ENCODE results near the gene AQP2.
A peak's percentile ranks its signal among the peaks of the same experiment; 100 is the strongest.

Gene AQP2, protein sequence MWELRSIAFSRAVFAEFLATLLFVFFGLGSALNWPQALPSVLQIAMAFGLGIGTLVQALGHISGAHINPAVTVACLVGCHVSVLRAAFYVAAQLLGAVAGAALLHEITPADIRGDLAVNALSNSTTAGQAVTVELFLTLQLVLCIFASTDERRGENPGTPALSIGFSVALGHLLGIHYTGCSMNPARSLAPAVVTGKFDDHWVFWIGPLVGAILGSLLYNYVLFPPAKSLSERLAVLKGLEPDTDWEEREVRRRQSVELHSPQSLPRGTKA

DNA sequence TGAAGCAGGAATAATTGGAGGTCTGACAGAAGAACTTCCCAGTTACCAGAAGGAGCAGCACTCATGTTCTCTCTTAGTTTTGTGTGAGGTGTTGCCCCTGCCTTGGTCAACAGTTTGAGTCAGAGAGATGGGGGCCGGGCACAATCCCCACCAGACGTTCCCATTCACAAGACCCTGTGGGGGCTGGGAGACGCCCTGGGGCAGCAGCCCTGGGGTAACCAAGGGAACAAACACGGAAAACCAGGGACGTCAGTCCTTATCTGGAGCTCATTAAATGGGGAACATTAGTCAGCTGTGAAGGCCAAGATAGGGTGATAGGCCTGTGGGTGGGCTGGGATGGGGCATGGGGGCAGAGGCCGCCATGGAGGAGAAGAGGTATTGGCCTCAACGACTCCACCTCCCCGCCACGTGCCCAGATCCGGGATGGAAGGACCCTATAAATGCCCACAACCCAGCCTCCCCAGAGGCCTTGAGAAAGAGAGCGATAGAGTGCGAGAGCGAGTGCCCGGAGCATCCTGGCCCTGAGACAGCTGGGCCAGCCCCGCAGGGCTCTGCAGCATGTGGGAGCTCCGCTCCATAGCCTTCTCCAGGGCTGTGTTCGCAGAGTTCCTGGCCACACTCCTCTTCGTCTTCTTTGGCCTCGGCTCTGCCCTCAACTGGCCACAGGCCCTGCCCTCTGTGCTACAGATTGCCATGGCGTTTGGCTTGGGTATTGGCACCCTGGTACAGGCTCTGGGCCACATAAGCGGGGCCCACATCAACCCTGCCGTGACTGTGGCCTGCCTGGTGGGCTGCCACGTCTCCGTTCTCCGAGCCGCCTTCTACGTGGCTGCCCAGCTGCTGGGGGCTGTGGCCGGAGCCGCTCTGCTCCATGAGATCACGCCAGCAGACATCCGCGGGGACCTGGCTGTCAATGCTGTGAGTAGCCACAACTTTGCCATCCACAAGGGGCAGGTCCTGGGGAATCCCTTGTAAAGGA lies at the start of gene AQP2:
Gene AQP2 (plus strand): TSS at position 465 of the 979 bp plus-strand sequence. CDS start 94 bp downstream, at position 559.
- no peak for DNase-seq (ENCODE audit: low spot score)

DNA sequence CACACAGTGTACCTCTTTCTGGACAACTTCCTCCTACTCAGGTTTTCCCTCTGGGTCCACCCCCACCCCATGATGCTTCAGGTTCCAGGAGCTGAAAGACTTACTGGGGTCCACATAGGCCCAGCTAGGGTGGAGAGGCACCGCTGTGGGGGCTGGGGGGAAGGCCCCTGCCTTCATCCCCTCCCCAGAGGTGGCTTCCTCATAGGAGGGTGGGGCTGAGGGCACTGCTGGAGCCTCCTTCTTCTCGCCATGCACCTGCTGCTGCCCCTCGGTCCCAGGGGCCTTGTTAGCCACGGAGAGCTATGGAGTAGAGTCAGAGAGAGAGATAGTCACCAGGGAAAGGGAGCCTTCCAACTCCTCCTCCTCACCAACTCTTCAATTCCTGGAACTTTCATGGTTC lies 49.5 kb upstream of the AQP2 start:
- no peak for DNase-seq (ENCODE audit: low spot score)

DNA sequence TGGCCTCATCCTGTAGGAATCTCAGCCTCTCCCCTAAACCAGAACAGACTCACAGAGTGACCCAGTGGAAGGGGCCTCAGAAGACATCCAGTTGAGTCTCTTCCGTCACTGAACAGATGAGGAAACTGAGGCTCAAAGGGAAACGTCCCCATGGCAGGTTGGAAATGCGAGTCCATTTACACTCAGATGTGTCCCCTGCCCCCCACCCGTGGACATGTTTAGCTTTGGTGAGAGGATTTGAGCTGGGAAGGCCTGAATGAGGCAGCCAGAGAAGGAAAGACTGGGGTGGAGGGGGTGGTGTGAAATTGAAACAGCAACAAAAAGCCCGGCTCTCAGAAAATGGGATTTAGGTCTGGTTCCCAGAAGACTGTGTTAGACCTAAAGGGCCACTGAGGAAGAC lies 48.6 kb upstream of the AQP2 start:
- no peak for DNase-seq (ENCODE audit: low spot score)

DNA sequence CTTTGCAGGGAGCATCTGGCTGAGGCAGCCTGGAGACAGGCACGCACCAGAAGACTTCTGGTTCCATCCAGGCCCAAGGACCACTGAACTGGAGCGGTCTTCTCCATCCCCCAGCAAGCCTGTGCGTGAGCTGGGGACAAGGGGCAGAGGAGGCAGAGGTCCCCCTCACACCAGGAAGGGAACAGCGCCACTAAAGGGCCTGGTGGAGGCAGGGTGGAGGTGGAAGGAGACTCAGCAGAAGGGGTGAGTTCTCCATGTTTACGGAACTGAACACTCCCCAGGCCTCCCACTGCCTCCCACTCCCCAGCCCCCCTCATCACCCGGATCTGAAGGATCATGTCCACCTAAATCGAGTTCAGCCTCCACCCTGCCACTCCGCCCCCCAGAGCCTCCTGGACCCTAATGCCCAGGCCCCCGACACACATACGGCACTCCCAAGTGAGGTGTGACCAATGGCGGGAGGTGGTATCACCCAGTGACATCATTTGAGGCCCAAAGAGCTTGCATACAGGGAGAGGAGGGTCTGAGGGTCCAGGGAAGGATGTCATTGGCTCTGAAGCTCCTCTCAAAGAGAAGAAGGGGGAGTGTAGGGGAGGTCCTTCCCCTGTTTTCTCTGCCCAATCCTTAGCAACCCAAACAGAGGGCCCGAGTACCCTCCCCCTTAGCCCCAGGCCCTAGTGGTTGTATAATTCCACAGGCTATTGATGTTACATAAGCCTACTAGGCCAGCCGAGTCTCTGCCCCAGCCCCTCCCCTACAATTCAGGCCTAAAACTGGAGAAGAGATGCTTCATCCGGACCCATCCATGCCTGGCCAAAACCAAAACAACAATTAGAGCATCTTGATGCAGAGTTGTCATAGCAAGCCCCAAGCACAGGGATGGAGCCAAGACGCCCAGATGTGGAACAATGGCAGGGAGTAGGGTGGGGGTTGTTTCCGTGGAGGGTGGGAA lies 47.9 kb upstream of the AQP2 start:
- no peak for DNase-seq (ENCODE audit: low spot score)

DNA sequence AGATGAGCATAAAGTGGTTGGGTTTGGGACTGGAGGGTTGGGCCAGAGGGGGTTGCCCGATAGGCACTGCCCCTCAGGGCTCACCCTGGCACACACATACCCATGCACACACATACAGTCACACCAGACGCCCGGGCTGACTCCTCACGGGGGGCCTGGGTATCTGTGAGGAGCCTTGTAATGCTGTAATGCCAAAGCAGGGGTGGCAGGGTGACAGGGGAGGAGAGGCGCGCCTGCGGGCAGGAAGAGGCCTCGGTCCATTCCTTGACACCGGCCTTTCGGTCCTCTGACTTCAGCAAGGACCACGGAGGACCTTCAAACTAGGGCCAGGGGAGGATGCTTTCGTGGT lies 47.2 kb upstream of the AQP2 start:
- no peak for DNase-seq (ENCODE audit: low spot score)

DNA sequence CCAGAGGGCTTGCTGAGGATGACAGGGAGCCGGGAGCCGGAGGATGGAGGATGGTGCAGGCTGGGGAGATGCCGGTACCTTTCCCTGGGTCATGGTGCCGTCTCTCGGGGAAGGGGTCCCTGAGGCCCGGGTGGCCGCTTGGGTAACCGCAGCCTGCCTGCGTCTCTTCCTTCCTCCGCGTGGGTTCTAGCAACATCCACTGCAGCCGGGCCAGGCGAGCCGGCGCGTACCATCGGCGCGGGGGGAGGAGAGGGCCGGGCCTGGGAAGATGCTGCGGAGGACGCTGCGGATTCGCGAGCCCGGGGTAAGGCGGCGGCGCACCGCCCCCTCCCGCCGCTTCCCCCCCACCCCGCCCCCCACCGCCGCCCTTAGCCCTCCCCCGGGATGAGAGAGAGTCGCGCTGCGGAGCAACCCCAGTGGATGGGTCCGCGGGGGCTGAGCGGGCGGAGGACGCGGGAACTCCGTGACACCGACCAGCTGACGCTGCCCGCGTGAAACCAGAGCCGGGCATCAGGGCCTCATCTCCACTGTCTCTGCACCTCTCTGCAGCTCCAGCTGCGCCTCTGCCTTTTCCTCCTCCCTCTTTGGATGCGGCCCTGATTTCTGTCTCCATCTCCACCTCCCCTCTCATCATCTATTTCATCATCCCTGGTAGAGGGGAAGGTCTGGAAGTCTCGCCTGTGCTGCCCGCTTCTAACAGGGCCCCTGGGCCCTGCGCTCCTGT lies 46.7 kb upstream of the AQP2 start, which contains the start of gene FAIM2:
Gene FAIM2 (minus strand): TSS at position 201 of the 724 bp plus-strand sequence. CDS start 108 bp downstream, at position 93.
- peak; percentile 30 for DNase-seq (ENCODE audit: low spot score)

DNA sequence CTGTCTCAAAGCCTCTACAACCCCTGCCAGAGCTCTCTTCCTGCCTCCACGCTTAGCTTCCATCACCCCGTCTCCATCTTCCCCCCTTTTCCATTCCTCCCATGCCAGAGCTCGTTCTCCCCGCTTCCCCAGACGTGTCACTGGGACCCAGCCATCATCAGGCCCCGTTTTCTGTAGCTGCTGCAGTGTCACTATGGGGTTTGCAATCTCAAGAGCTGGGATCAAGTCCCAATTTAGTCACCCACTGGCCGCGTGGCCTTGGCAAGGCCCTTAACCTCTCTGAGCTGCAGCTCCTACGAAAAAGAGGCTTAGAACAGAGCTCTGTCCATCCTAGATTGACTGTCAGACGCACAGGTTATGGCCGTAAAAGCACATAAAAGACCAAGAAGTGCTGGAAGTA lies 45.9 kb upstream of the AQP2 start:
- no peak for DNase-seq (ENCODE audit: low spot score)

DNA sequence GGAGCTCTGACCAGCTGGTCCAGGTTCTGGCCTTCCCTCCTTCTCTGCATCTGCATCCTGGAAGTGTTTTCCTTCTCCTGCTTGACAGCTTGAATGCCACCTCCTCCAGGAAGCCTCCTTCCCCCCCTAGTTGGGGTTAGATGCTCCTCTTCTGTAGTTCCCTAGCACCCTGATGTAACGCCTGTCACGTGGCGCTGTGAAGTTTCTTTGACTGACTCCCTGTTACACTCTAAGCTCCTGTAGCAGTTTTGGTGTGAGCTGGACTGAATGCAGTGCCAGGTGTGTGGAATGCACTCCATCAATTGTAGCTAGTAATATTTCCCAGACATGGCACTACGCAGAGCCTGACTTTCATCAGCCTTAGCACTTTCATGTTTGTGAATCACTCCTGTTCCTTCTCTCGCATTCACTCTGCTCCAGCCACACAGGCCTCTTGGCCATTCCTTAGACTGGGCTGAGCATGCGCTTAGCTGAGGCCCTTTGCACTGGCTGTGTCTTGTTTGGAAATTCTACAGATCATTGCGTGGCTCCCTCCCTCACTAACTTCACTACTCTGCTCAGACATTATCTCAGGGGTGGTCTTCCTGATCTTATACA lies 44.7 kb upstream of the AQP2 start:
- DNase-seq (ENCODE audit: low spot score): no peak

DNA sequence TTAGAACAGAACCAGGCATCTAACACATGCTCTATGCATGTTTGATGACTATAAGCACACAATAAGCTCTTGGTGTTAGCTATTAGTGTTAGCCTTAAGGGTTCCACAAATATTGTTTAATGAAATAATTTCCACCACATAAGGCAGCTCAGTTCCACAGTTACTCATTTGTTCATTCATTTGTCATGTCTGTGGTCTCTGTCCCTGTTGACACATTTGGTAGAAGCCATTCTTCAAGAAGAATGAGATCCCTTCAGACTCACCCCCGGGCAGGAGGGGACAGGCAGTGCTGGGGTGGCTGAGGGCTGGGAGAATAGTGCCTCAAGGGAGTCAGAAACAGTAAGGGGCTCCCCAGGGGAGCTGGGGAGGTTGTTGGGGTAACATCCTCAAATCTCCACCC lies 43.2 kb upstream of the AQP2 start:
- DNase-seq (ENCODE audit: low spot score): no peak

DNA sequence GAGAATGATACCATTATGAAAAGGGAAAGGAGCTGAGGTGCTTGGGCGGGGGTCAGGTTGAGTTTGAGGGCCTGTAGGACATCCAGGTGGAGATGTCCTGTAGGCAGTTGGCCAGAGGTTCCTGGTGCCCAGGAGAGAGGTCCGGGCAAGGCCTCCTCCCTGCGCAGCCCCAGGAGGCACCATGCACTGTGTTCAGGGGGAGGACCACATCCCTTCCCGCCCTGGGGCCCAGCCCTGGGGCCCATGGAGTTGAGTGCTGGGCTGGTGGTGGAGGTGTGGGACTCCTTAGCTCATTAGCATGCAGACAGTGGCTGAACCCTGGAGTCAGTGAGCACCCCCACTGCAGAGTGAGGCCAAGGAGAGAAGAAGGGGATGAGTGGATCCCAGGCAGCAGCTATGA lies 41.2 kb upstream of the AQP2 start:
- no peak for DNase-seq (ENCODE audit: low spot score)

DNA sequence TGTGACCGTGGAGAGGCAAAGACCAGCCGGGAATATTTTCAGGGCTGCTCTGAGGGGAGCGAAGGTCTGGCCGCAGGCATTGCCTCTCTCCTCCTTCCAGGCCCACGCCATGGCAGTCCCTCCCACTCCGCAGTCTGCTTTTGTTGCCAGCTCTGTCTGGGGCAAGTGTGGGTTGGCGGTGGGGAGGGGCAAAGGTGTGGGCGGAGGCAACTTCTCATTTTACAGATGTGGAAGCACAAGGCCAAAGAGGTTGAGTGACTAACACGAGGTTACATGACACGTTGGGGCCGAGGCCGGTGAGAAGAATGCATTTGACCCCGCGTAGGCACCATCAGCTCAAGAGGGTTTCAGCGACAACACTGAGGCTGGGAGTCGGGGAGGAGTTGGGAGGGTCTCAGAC lies 40.7 kb upstream of the AQP2 start:
- no peak for DNase-seq (ENCODE audit: low spot score)

DNA sequence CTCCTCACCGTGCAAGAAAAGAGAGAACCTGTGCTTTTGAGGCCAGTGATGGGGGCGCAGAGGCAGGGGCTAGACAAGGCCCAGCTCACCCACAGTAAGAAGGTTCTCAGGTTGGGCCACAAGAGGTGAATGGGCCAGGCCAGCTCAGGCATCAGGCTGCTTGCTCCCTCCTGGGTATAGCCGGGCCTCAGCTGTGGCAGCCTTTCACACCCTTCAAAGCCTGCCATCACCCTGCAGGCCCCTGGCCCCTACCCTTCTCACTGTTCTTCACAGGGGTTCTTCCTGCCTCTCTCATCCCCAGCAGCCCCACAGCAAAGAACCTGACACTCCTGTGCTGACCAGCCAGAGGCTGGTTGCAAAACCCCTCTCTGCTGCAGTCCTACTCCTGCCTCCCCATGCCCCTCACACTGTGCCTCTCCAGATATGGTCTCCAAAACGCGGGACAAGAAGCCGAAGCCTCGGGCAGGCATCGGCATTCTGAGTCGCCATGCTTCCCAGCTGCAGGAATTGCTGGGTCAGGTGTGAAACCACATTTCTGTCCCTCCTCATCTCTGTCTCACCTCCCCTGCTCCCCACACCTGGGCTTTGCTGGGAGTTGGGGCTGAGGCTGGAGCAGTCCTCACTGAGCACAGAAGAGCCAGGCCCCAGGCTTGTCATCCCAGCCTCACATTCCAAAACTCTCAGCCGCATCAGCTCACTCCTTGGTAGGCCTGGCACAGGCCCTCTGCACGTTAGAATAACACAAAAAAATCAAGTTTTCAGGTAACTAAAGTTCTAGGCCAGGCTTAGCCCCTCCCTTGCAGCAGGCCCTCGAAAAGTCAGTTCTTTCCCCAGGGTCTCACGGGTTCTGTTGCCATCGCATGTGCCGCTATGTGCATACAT lies 40.0 kb upstream of the AQP2 start:
- DNase-seq (ENCODE audit: low spot score): no peak

DNA sequence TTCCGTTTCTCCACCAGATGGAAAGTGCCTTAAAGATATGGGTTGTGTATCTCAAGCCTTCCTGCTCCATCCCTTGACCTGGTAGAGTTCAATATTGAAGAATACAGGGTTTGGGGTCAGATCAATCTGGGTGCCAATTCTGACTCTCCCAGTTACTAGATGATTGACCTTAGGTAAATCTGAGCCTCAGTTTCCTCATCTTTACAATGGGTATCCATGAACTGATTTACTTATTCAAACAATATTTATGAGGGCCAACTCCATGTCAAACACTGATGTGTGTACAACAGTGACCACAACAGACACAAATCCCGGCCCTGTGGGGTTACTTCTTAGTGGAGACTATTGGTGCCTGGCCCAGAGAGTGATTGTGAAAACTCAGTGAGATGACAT lies 39.3 kb upstream of the AQP2 start:
- no peak for DNase-seq (ENCODE audit: low spot score)

DNA sequence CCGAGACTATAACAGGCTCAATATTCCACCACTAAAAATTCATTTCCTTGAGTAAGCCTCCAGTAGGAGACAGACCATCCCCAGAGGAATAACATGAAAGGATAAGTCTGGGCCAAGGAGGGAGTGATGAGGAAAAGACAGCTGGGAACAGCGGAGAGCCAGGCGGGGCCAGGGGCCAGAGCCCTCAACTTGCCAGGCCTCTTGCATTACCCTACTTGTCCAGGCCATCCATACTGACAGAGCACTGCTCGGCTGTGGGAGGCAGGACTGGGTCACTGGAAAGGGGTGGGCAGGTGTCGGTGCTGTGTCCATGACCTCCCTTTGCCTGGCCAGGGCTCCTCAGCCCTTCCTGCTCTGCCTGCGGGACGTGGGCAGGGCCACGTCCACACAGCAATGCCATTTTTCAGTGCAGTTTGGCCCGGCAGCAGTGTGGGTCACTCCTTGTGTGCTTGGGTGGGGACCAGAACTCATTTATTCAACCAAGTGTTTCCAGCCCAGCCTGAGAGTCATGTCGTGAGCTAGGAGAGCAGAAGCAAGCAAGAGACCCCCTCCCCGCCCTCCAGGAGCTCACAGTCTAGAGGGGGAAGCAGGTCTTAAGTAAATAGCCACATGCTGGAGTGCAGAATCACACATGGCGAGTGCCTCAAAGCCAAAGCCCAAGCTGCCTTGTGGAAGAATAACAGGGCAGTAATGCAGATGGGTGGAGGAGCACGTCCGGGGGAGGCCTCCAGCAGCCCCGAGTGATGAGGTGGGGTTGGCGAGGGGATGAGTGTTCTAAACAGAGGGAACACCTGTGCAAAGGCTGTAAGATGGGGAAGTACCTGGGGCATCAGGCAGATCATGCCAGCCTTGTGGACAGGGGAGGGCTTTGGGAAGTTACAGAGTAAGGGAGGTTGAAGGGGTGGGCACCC lies 37.9 kb upstream of the AQP2 start:
- no peak for DNase-seq (ENCODE audit: low spot score)

DNA sequence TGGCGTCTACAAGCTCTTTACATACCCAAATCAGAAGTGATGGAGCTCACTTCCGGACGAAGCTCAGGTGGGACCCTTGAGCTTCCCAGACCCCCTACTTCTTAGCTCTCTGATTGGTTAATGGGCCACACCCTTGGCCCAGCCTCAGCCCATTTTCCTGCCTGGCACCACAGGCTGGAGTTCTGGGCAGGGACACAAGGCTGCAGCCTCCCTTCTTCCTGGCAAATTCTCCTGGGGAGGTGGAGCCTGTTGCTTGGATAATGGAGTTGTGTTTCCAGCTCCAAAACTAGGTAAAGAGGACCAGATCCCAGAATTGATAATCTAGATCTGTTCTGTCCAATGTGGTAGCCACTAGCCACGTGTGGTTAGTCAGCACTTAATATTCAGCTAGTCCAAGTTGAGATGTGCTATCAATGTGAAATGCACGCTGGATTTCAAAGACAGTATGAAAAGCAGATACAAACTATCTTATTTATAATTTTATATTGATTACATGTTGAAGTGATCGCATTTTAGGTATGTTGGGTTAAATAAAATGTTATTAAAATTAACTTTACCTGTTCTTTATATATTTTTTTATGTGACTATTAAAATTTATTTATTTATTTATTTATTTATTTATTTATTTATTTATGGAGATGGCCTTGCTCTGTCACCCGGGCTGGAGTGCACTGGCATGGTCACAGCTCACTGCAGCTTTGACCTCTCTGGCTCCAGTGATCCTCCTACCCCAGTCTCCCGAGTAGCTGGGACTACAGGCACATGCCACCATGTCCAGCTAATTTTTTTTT lies 34.2 kb upstream of the AQP2 start:
- no peak for DNase-seq (ENCODE audit: low spot score)

DNA sequence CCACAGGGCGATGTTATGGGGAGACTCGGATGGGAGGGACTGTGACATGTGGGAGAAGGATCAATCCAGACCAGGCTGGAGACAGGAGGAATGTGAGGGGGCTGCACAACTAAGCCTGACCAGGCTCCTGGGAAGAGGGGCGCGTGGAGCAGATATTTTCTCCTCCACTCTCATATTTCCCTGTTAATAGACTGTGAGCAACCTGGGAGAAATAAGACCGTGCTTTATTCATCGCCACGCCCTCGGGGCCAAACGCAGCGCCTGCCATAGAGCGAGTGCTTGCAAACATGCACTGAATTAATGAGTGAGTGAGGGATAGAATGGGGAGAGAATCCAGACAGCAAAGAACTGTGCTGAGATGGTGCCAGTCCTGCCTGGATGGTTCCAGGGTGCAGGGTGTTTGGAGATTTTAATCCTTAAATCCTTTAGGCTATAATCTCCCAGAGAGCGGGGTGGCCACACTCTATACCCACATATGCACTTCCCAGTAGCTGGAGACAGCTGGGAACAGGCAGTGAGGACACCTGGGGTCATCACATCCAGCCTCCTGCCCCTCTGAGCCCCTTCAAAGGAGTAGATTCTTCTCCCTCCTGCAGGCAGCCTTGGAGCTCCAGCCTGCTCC lies 33.3 kb upstream of the AQP2 start:
- DNase-seq (ENCODE audit: low spot score): no peak

DNA sequence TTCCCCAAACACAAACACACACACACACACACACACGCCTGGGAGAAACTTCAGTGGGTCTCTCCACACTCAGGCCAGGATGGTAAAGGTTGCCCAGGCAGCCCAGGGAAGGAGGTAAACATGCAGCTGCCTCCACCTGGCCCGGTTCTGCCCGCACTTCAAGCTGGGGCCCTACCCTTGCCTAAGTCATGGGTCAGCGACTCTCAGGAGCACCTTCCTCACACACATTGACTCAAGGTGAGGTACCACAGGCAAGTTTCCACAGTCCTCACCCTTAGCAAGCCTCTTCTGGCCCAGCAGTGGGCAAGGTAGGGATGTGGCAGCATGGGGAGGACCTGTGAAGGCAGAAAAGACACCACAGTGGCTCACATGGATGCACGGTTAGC lies 32.8 kb upstream of the AQP2 start:
- no peak for DNase-seq (ENCODE audit: low spot score)
